CD4-positive, alpha-beta T cell (primary cell): Measurements from ENCODE around the gene SEMA4D. TPM values are rescaled to one million over a fixed set of nuclear protein-coding genes. Genes with fewer than 3 reads are reported as not detected.
A peak's percentile ranks its signal among the peaks of the same experiment; 100 is the strongest.

Source experiments
- ATAC-seq: fragments of 200-7000 bp; cut with Tn5 transposase; one replicate; pipeline ENCODE4 v1.10.0; 2022; ENCODE audit warnings: mild to moderate bottlenecking; ENCODE audit not compliant: poor library complexity
- CTCF ChIA-PET: fragments of 350-600 bp; sonication (Branson Sonifier 250); formaldehyde crosslinking; loops from one replicate; lab custom pipeline; 2021; ENCODE audit warnings: antibody characterized with exemption, inconsistent platforms; lab: Charles Lee
- POLR2A ChIA-PET: fragments of 350-600 bp; sonication (Branson Sonifier 250); formaldehyde crosslinking; loops from one replicate; lab custom pipeline; 2021; ENCODE audit warnings: antibody characterized with exemption, inconsistent platforms; lab: Charles Lee
- DNase-seq, 14 experiments: peaks; one replicate each; pipeline ENCODE4 v3.0.0-alpha.2; 2013 to 2020; ENCODE audit warnings: mixed read lengths in 2 of 14
- H3K27ac ChIP-seq, 2 donors: one replicate each; pipeline versions ENCODE4 v1.5.1 to v1.7.0; 2013; ENCODE audit warnings: low read length in 2 of 2, low read depth in 1 of 2, mild to moderate bottlenecking in 1 of 2
- H3K27me3 ChIP-seq, 2 experiments: 1 replicate in 1 of 2; 2 replicates in 1 of 2; pipeline versions ENCODE4 v1.6.1 to v1.7.0; 2013; ENCODE audit warnings: low read length in 2 of 2, control low read depth in 1 of 2, mild to moderate bottlenecking in 1 of 2, moderate library complexity in 1 of 2; ENCODE audit not compliant: insufficient read depth in 2 of 2, control insufficient read depth in 1 of 2
- H3K36me3 ChIP-seq: one replicate; pipeline ENCODE4 v1.6.1; 2013; ENCODE audit warnings: low read length, control low read depth; ENCODE audit not compliant: insufficient read depth
- H3K4me1 ChIP-seq: one replicate; pipeline ENCODE4 v1.6.1; 2013; ENCODE audit warnings: low read length, control low read depth; ENCODE audit not compliant: insufficient read depth
- H3K4me3 ChIP-seq: one replicate; pipeline ENCODE4 v1.5.1; 2013; ENCODE audit warnings: mild to moderate bottlenecking, low read length, moderate library complexity
- H3K9me3 ChIP-seq, 2 experiments: 1 replicate in 1 of 2; 2 replicates in 1 of 2; pipeline versions ENCODE4 v1.6.1 to v1.7.0; 2013; ENCODE audit warnings: low read length in 2 of 2, mild to moderate bottlenecking in 2 of 2, control low read depth in 1 of 2, moderate library complexity in 1 of 2; ENCODE audit not compliant: control insufficient read depth in 1 of 2, insufficient read depth in 1 of 2
- H3K27ac Mint-ChIP-seq: one replicate; pipeline ENCODE4 v1.8.0; 2020; ENCODE audit warnings: mixed read lengths
- H3K27me3 Mint-ChIP-seq: one replicate; pipeline ENCODE4 v1.8.0; 2021; ENCODE audit warnings: mixed read lengths
- H3K36me3 Mint-ChIP-seq: one replicate; pipeline ENCODE4 v1.8.0; 2021; ENCODE audit warnings: low read depth, mixed read lengths
- H3K4me1 Mint-ChIP-seq: one replicate; pipeline ENCODE4 v1.8.0; 2021; ENCODE audit warnings: low read depth, mixed read lengths
- H3K4me3 Mint-ChIP-seq: one replicate; pipeline ENCODE4 v1.8.0; 2020; ENCODE audit warnings: mild to moderate bottlenecking, mixed read lengths
- H3K9me3 Mint-ChIP-seq: one replicate; pipeline ENCODE4 v1.8.0; 2020; ENCODE audit warnings: mixed read lengths
- CTCF ChIP-seq: fragments of 200-600 bp; IDR thresholded peaks from one replicate; pipeline ENCODE4 v1.8.0; 2022; ENCODE audit warnings: antibody characterized with exemption, mild to moderate bottlenecking
- intact Hi-C, 2 experiments: fragments of 100-400 bp; cut with DNase I in 1 of 2; cut with micrococcal nuclease in 1 of 2; formaldehyde crosslinking; loops; one replicate each; pipeline versions ENCODE4 v1.15.1 to v1.9.0; 2023 to 2025; cut with DNase I, micrococcal nuclease
- total RNA-seq, 174 experiments: library from RNA in 2 of 174; stranded (reverse) in 2 of 174; gene quantifications; one replicate each; pipeline ENCODE4 v1.2.3 and lab custom pipeline; 2021 to 2026

SEMA4D gene
- total RNA-seq, 2 experiments from 2014 or later, result 399 to 430 TPM

- Mint-ChIP-seq H3K4me1 (peaks cover 95% of the 10 kb centered on the region), H3K27me3 (no peaks in the 10 kb centered on the region), H3K27ac (peak overlapping the region; percentile 94), H3K4me3 (peak overlapping the region; percentile 76), H3K9me3 (no peaks in the 10 kb centered on the region), H3K36me3 (no peaks in the 10 kb centered on the region)
- ChIA-PET CTCF (interaction anchor here (1.5 to 3.2 kb wide), 3 partner anchors 12 to 107 kb away, joined by 6 to 19 read pairs (median 8); no protein-coding TSS in a partner anchor), POLR2A (interaction anchor here (0.6 to 6.4 kb wide), 12 partner anchors 12 to 99 kb away, joined by 3 to 46 read pairs (median 3); no protein-coding TSS in a partner anchor)
- intact Hi-C loops, result loop anchor here in 1 of 2 experiments (2.0 to 5.0 kb wide), 2 partner anchors 13 to 34 kb away; no protein-coding TSS in a partner anchor
- DNase-seq (peak in 3 of 14 experiments; percentile 65 to 90 (median 66)), ATAC-seq (peak; percentile 79)
- TF ChIP-seq CTCF, result no peak
- Histone ChIP-seq H3K4me1 (peaks cover 89% of the 10 kb centered on the region), H3K9me3 (no peaks in the 10 kb centered on the region), H3K36me3 (no peaks in the 10 kb centered on the region), H3K4me3 (peak overlapping the region; percentile 11), H3K27ac (peak overlapping the region; percentile 72 to 75), H3K27me3 (no peaks in the 10 kb centered on the region)
Observed at GRCh38 chr9:89536145-89536574, 38.2 kb upstream of the SEMA4D start.

- ChIA-PET POLR2A (interaction anchor here (0.6 to 6.4 kb wide), 9 partner anchors 11 to 98 kb away, joined by 3 to 46 read pairs (median 3); no protein-coding TSS in a partner anchor), CTCF (interaction anchor here (1.5 to 3.2 kb wide), 3 partner anchors 12 to 106 kb away, joined by 6 to 19 read pairs (median 8); no protein-coding TSS in a partner anchor)
- Mint-ChIP-seq H3K36me3 (no peaks in the 10 kb centered on the region), H3K4me1 (peaks cover 97% of the 10 kb centered on the region), H3K9me3 (no peaks in the 10 kb centered on the region), H3K4me3 (peak overlapping the region; percentile 76), H3K27ac (peak overlapping the region; percentile 94), H3K27me3 (no peaks in the 10 kb centered on the region)
- Histone ChIP-seq H3K4me1 (peaks cover 96% of the 10 kb centered on the region), H3K36me3 (no peaks in the 10 kb centered on the region), H3K27me3 (no peaks in the 10 kb centered on the region), H3K9me3 (peaks cover 0 to 3% of the 10 kb centered on the region in 2 experiments), H3K4me3 (no peak overlapping the region), H3K27ac (peak overlapping the region; percentile 72 to 75)
- ATAC-seq, result no peak
- no peak for DNase-seq
- TF ChIP-seq CTCF, result no peak
- intact Hi-C loops, result loop anchor here in 1 of 2 experiments (5.0 kb wide), 1 partner anchor 33 kb away; no protein-coding TSS in a partner anchor
Observed at GRCh38 chr9:89535461-89535860, 37.5 kb upstream of the SEMA4D start.

GRCh38 chr9:89534515-89535287 lies 36.8 kb upstream of the SEMA4D start:
- DNase-seq (no peak), ATAC-seq (no peak)
- ChIA-PET CTCF (interaction anchor here (3.2 kb wide), 1 partner anchor 14 kb away, joined by 19 read pairs; no protein-coding TSS in a partner anchor), POLR2A (interaction anchor here (0.9 to 6.4 kb wide), 7 partner anchors 11 to 97 kb away, joined by 3 to 46 read pairs (median 3); no protein-coding TSS in a partner anchor)
- Histone ChIP-seq H3K27ac (peak overlapping the region; percentile 72 to 75), H3K4me3 (no peak overlapping the region), H3K36me3 (no peaks in the 10 kb centered on the region), H3K4me1 (peaks cover 97% of the 10 kb centered on the region), H3K27me3 (no peaks in the 10 kb centered on the region), H3K9me3 (peaks cover 0 to 3% of the 10 kb centered on the region in 2 experiments)
- Mint-ChIP-seq H3K27me3 (no peaks in the 10 kb centered on the region), H3K9me3 (no peaks in the 10 kb centered on the region), H3K36me3 (no peaks in the 10 kb centered on the region), H3K27ac (peak overlapping the region; percentile 94), H3K4me1 (peaks cover 99% of the 10 kb centered on the region), H3K4me3 (peak overlapping the region; percentile 52)
- intact Hi-C loops, result loop anchor here in 1 of 2 experiments (5.0 kb wide), 1 partner anchor 32 kb away; no protein-coding TSS in a partner anchor
- no peak for TF ChIP-seq CTCF
